ENCODE data around the gene SLC27A2.
A peak's percentile ranks its signal among the peaks of the same experiment; 100 is the strongest.
"Not testable (repeated sequence)": the region's sequence is repeated elsewhere in the genome, so short reads cannot be mapped to it uniquely, and the experiment has no call there.

The SLC27A2 gene

GRCh38 chr15:50164458-50164857 is 17.5 kb upstream of the SLC27A2 start:
- no peak for DNase-seq

- no peak for DNase-seq
These were observed 15.8 kb upstream of the SLC27A2 start for GRCh38 chr15:50166216-50166615.

- no peak for DNase-seq
These were observed 14.9 kb upstream of the SLC27A2 start for GRCh38 chr15:50167110-50167509.

- DNase-seq = no peak
These were observed 13.6 kb upstream of the SLC27A2 start for GRCh38 chr15:50168379-50168778.

- no peak for DNase-seq
These were observed 13.1 kb upstream of the SLC27A2 start for GRCh38 chr15:50168783-50169411.

GRCh38 chr15:50172360-50172895 is 9.6 kb upstream of the SLC27A2 start:
- not testable (repeated sequence) for DNase-seq

- no peak for DNase-seq
These were observed 5.1 kb upstream of the SLC27A2 start for GRCh38 chr15:50176869-50177268.

GRCh38 chr15:50180091-50180490 is 1.9 kb upstream of the SLC27A2 start:
- DNase-seq = no peak

GRCh38 chr15:50180582-50180981 is 1.4 kb upstream of the SLC27A2 start:
- DNase-seq = no peak

- DNase-seq = no peak
These were observed 611 bp upstream of the SLC27A2 start for GRCh38 chr15:50181201-50181968.

- DNase-seq = peak; percentile 41
These were observed 420 bp downstream of the SLC27A2 start for GRCh38 chr15:50182219-50183013.

- DNase-seq = no peak
These were observed 1.3 kb downstream of the SLC27A2 start for GRCh38 chr15:50183112-50183794.

GRCh38 chr15:50184863-50185504 is 3.0 kb downstream of the SLC27A2 start:
- DNase-seq = no peak

GRCh38 chr15:50186090-50186489 is 4.1 kb downstream of the SLC27A2 start:
- DNase-seq = no peak

- no peak for DNase-seq
These were observed 4.8 kb downstream of the SLC27A2 start for GRCh38 chr15:50186752-50187151.

GRCh38 chr15:50187525-50187924 is 5.5 kb downstream of the SLC27A2 start:
- no peak for DNase-seq

GRCh38 chr15:50187997-50188396 is 6.0 kb downstream of the SLC27A2 start:
- DNase-seq = no peak

GRCh38 chr15:50188793-50189192 is 6.8 kb downstream of the SLC27A2 start:
- DNase-seq = not testable (repeated sequence)

GRCh38 chr15:50189633-50190032 is 7.6 kb downstream of the SLC27A2 start:
- DNase-seq = no peak

- no peak for DNase-seq
These were observed 8.2 kb downstream of the SLC27A2 start for GRCh38 chr15:50190166-50190570.

- no peak for DNase-seq
These were observed 8.7 kb downstream of the SLC27A2 start for GRCh38 chr15:50190723-50191122.

GRCh38 chr15:50192164-50192563 is 10.2 kb downstream of the SLC27A2 start:
- DNase-seq = no peak
